ENCODE measurements around the gene GDPD3. TPM values are rescaled to one million over a fixed set of nuclear protein-coding genes. Genes with fewer than 3 reads are reported as not detected.
A peak's percentile ranks its signal among the peaks of the same experiment; 100 is the strongest.

Gene GDPD3
- total and polyA plus RNA-seq, 2 of the 13 experiments (the other 11 are each of a cell fraction or from before 2014, with no cell fraction given) = 18.7 to 20.6 TPM

GRCh38 chr16:30075503-30076275, 37.6 kb downstream of the GDPD3 start, which contains the start of gene PPP4C (continued):
- TF ChIP-seq ZNF687 (CRISPR knock-in tag; IDR thresholded peaks at IDR 0.05) = peak; percentile 91
- TF ChIP-seq PRDM4 (CRISPR knock-in tag; IDR thresholded peaks at IDR 0.05; ENCODE audit: borderline replicate concordance) = no peak
- TF ChIP-seq ZNF782 (CRISPR knock-in tag; IDR thresholded peaks at IDR 0.05; ENCODE audit: borderline replicate concordance) = no peak
- TF ChIP-seq, protein P1, sequence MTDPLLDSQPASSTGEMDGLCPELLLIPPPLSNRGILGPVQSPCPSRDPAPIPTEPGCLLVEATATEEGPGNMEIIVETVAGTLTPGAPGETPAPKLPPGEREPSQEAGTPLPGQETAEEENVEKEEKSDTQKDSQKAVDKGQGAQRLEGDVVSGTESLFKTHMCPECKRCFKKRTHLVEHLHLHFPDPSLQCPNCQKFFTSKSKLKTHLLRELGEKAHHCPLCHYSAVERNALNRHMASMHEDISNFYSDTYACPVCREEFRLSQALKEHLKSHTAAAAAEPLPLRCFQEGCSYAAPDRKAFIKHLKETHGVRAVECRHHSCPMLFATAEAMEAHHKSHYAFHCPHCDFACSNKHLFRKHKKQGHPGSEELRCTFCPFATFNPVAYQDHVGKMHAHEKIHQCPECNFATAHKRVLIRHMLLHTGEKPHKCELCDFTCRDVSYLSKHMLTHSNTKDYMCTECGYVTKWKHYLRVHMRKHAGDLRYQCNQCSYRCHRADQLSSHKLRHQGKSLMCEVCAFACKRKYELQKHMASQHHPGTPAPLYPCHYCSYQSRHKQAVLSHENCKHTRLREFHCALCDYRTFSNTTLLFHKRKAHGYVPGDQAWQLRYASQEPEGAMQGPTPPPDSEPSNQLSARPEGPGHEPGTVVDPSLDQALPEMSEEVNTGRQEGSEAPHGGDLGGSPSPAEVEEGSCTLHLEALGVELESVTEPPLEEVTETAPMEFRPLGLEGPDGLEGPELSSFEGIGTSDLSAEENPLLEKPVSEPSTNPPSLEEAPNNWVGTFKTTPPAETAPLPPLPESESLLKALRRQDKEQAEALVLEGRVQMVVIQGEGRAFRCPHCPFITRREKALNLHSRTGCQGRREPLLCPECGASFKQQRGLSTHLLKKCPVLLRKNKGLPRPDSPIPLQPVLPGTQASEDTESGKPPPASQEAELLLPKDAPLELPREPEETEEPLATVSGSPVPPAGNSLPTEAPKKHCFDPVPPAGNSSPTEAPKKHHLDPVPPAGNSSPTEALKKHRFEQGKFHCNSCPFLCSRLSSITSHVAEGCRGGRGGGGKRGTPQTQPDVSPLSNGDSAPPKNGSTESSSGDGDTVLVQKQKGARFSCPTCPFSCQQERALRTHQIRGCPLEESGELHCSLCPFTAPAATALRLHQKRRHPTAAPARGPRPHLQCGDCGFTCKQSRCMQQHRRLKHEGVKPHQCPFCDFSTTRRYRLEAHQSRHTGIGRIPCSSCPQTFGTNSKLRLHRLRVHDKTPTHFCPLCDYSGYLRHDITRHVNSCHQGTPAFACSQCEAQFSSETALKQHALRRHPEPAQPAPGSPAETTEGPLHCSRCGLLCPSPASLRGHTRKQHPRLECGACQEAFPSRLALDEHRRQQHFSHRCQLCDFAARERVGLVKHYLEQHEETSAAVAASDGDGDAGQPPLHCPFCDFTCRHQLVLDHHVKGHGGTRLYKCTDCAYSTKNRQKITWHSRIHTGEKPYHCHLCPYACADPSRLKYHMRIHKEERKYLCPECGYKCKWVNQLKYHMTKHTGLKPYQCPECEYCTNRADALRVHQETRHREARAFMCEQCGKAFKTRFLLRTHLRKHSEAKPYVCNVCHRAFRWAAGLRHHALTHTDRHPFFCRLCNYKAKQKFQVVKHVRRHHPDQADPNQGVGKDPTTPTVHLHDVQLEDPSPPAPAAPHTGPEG (CRISPR knock-in tag; IDR thresholded peaks at IDR 0.05) = peak; percentile 48; the same call in 1 of the 2 replicates
- no peak for TF ChIP-seq MEIS1 (CRISPR knock-in tag; IDR thresholded peaks at IDR 0.05; ENCODE audit: borderline replicate concordance)
- TF ChIP-seq TOE1 (CRISPR knock-in tag; IDR thresholded peaks at IDR 0.05) = no peak
- TF ChIP-seq HNF4G (IDR thresholded peaks at IDR 0.05; ENCODE audit: borderline replicate concordance, low read depth, low read length) = no peak
- TF ChIP-seq HNF4G (CRISPR knock-in tag; IDR thresholded peaks at IDR 0.05; ENCODE audit: borderline replicate concordance, low read depth) = 0 out of 2 replicates have a peak, but pooled peaks have one; percentile 13
- no peak for TF ChIP-seq ZNF761 (CRISPR knock-in tag; conservative IDR thresholded peaks at IDR 0.05)
- TF ChIP-seq, protein P2, sequence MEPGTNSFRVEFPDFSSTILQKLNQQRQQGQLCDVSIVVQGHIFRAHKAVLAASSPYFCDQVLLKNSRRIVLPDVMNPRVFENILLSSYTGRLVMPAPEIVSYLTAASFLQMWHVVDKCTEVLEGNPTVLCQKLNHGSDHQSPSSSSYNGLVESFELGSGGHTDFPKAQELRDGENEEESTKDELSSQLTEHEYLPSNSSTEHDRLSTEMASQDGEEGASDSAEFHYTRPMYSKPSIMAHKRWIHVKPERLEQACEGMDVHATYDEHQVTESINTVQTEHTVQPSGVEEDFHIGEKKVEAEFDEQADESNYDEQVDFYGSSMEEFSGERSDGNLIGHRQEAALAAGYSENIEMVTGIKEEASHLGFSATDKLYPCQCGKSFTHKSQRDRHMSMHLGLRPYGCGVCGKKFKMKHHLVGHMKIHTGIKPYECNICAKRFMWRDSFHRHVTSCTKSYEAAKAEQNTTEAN (CRISPR knock-in tag; conservative IDR thresholded peaks at IDR 0.05) = no peak; the same call in 1 of the 2 replicates
- no peak; the same call in 1 of the 2 replicates for TF ChIP-seq ZNF580 (CRISPR knock-in tag; IDR thresholded peaks at IDR 0.05; ENCODE audit: borderline replicate concordance, low read depth)
- peak; percentile 90 for TF ChIP-seq ETV5 (CRISPR knock-in tag; IDR thresholded peaks at IDR 0.05; ENCODE audit: borderline replicate concordance)
- no peak; the same call in 1 of the 2 replicates for TF ChIP-seq RXRA (CRISPR knock-in tag; IDR thresholded peaks at IDR 0.05)

All from HepG2 (cell line).